ENCODE measurements around the gene LMNTD1. TPM values are rescaled to one million over a fixed set of nuclear protein-coding genes. Genes with fewer than 3 reads are reported as not detected.

LMNTD1 gene
- total and polyA plus RNA-seq, 4 donors: 0.18 to 14.9 (median 3.4) TPM

DNA sequence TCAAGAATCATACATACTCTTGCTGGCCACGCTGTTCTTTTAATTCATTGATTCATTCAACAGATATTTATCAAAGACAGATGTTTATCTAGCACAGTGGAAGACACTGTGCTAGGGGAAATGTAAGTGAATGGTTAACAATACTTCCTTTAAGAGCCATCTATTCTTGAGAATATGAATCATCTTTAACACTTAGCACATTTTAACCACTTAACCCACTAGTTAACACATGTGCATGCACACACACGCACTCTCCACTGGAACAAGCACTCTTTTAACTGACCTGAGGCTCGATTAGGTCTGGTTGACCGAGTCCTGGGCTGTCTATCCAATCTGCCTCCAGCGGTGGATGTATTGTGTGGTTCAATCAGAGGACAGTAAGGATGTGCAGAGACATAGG is 34.6 kb downstream of the LMNTD1 start:
- H3K27ac ChIP-seq (ENCODE audit: low read depth in 1 of 2, low read length in 1 of 2): no peak overlapping the region
- no peaks in the 10 kb centered on the region for H3K4me1 ChIP-seq (ENCODE audit: control insufficient read depth in 5 of 5, insufficient read depth in 5 of 5, low read length in 5 of 5)
- no peaks in the 10 kb centered on the region for H3K9me3 ChIP-seq (ENCODE audit: control insufficient read depth in 4 of 4, insufficient read depth in 3 of 4, low read length in 3 of 4)
- no peaks in the 10 kb centered on the region for H3K36me3 ChIP-seq (ENCODE audit: control insufficient read depth in 4 of 4, insufficient read depth in 4 of 4, low read length in 4 of 4)
- H3K4me3 ChIP-seq: no peak overlapping the region
- H3K27me3 ChIP-seq (ENCODE audit: control insufficient read depth in 3 of 3, insufficient read depth in 3 of 3, low read length in 2 of 3): no peaks in the 10 kb centered on the region
- H3K9ac ChIP-seq (ENCODE audit: insufficient read depth in 1 of 2, low read length in 2 of 2): no peak overlapping the region
- DNase-seq (no peak), ATAC-seq (ENCODE audit: insufficient read depth, low FRiP score) (no peak)
- TF ChIP-seq, protein P1, sequence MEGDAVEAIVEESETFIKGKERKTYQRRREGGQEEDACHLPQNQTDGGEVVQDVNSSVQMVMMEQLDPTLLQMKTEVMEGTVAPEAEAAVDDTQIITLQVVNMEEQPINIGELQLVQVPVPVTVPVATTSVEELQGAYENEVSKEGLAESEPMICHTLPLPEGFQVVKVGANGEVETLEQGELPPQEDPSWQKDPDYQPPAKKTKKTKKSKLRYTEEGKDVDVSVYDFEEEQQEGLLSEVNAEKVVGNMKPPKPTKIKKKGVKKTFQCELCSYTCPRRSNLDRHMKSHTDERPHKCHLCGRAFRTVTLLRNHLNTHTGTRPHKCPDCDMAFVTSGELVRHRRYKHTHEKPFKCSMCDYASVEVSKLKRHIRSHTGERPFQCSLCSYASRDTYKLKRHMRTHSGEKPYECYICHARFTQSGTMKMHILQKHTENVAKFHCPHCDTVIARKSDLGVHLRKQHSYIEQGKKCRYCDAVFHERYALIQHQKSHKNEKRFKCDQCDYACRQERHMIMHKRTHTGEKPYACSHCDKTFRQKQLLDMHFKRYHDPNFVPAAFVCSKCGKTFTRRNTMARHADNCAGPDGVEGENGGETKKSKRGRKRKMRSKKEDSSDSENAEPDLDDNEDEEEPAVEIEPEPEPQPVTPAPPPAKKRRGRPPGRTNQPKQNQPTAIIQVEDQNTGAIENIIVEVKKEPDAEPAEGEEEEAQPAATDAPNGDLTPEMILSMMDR (IDR thresholded peaks at IDR 0.05; ENCODE audit: control extremely low read depth, extremely low read depth): no peak
- WGBS, 2 donors: 71 to 81% methylated on average over 5 of the region's 5 CpGs

DNA sequence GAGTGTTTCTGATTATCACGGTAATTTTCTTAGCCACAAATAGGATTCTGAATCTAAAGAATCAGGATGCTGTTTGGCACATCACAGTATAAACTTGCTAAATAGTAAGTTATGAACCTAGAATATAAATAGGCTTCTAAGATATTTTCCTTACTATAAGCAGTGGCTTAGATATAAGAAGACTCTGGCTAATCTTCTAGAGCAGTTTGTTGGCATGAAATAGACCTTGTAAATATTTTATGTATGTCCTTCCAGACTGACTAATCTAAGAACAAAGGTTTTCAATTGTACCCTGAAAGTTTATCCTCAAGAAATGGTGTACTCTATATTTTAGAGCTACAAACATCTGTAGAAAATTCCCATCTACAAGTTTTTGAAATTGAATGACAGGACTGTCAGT is 48.3 kb downstream of the LMNTD1 start:
- Histone ChIP-seq H3K27me3 (ENCODE audit: control insufficient read depth in 3 of 3, insufficient read depth in 3 of 3, low read length in 2 of 3) (no peaks in the 10 kb centered on the region), H3K27ac (ENCODE audit: low read depth in 1 of 2, low read length in 1 of 2) (no peak overlapping the region), H3K4me3 (no peak overlapping the region), H3K9me3 (ENCODE audit: control insufficient read depth in 4 of 4, insufficient read depth in 3 of 4, low read length in 3 of 4) (no peaks in the 10 kb centered on the region), H3K4me1 (ENCODE audit: control insufficient read depth in 5 of 5, insufficient read depth in 5 of 5, low read length in 5 of 5) (no peaks in the 10 kb centered on the region), H3K9ac (ENCODE audit: insufficient read depth in 1 of 2, low read length in 2 of 2) (no peak overlapping the region), H3K36me3 (ENCODE audit: control insufficient read depth in 4 of 4, insufficient read depth in 4 of 4, low read length in 4 of 4) (no peaks in the 10 kb centered on the region)
- ATAC-seq (ENCODE audit: insufficient read depth, low FRiP score) (no peak), DNase-seq (no peak)
- TF ChIP-seq, protein P1 (IDR thresholded peaks at IDR 0.05; ENCODE audit: control extremely low read depth, extremely low read depth): no peak
- WGBS, 2 donors: 88 to 94% methylated on average over 1 of the region's 1 CpG

DNA sequence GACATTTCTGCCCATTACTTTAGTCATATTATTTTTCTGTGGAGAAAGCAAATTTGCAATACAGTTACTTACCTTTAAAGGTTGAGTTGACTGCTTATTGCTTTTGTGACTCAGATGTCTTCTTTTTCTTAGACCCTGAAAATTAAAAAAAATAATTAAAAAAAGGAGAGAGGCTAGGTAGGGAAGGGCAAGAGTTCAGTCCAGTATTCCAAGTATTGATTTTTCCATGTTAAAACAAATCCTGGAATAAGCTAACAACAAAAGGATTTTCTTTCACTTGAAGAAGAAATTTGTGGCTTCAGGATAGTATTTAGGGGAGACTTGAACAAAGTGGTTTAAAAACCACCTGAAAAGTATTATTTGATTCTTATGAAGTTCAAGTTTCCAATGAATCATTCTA is 49.4 kb downstream of the LMNTD1 start:
- no peak overlapping the region for H3K27ac ChIP-seq (ENCODE audit: low read depth in 1 of 2, low read length in 1 of 2)
- no peak overlapping the region for H3K4me3 ChIP-seq
- DNase-seq (no peak), ATAC-seq (ENCODE audit: insufficient read depth, low FRiP score) (no peak)
- no peaks in the 10 kb centered on the region for H3K36me3 ChIP-seq (ENCODE audit: control insufficient read depth in 4 of 4, insufficient read depth in 4 of 4, low read length in 4 of 4)
- H3K27me3 ChIP-seq (ENCODE audit: control insufficient read depth in 3 of 3, insufficient read depth in 3 of 3, low read length in 2 of 3): no peaks in the 10 kb centered on the region
- H3K9me3 ChIP-seq (ENCODE audit: control insufficient read depth in 4 of 4, insufficient read depth in 3 of 4, low read length in 3 of 4): peaks cover 0 to 3% (median 0%) of the 10 kb centered on the region in 4 donors
- no peak overlapping the region for H3K9ac ChIP-seq (ENCODE audit: insufficient read depth in 1 of 2, low read length in 2 of 2)
- TF ChIP-seq, protein P1 (IDR thresholded peaks at IDR 0.05; ENCODE audit: control extremely low read depth, extremely low read depth): no peak
- H3K4me1 ChIP-seq (ENCODE audit: control insufficient read depth in 5 of 5, insufficient read depth in 5 of 5, low read length in 5 of 5): no peaks in the 10 kb centered on the region

DNA sequence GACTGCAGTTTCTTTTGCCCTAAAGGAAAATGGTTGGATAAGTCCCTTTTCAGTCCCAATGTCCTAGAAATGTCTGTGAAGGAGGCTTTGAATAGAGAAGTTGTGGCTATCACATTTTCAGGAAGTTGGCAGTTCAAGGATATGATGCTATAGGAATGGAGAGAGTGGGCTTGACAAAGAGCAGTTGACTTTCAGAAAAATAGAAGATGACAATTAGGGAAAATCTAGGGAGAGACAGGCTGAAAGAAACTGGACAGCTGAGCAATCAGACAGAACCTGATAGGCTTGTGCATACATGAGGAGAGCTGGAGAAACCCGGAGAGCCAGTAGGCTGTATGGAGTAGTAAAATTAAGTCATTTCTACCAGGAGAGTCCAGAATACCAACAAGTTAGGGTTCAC is 50.5 kb downstream of the LMNTD1 start:
- H3K27me3 ChIP-seq (ENCODE audit: control insufficient read depth in 3 of 3, insufficient read depth in 3 of 3, low read length in 2 of 3): no peaks in the 10 kb centered on the region
- DNase-seq: no peak
- WGBS, 2 donors: 90 to 92% methylated on average over 1 of the region's 1 CpG

More for the DNA sequence above, 50.5 kb downstream of the LMNTD1 start:
- no peak overlapping the region for H3K9ac ChIP-seq (ENCODE audit: insufficient read depth in 1 of 2, low read length in 2 of 2)
- peaks cover 0 to 4% (median 0%) of the 10 kb centered on the region in 4 donors for H3K9me3 ChIP-seq (ENCODE audit: control insufficient read depth in 4 of 4, insufficient read depth in 3 of 4, low read length in 3 of 4)
- no peaks in the 10 kb centered on the region for H3K36me3 ChIP-seq (ENCODE audit: control insufficient read depth in 4 of 4, insufficient read depth in 4 of 4, low read length in 4 of 4)
- H3K27ac ChIP-seq (ENCODE audit: low read depth in 1 of 2, low read length in 1 of 2): no peak overlapping the region
- TF ChIP-seq, protein P1 (IDR thresholded peaks at IDR 0.05; ENCODE audit: control extremely low read depth, extremely low read depth): no peak
- ATAC-seq (ENCODE audit: insufficient read depth, low FRiP score): no peak
- no peak overlapping the region for H3K4me3 ChIP-seq
- H3K4me1 ChIP-seq (ENCODE audit: control insufficient read depth in 5 of 5, insufficient read depth in 5 of 5, low read length in 5 of 5): no peaks in the 10 kb centered on the region
